Natural killer cell treated with Interleukin-12 subunit alpha and Interleukin-12 subunit beta and Interleukin-15 and Interleukin-18, amount 100 ng/mL, for 72 hours (primary cell): ENCODE measurements around the gene DCAKD. TPM values are rescaled to one million over a fixed set of nuclear protein-coding genes. Genes with fewer than 3 reads are reported as not detected.

Experiments
- ATAC-seq, 2 donors: fragments of 150-1000 bp; cut with Tn5 transposase in 1 of 2; sonication (Bioruptor Pico), chemical (Tn5 transposase) in 1 of 2; 2 replicates each; pipeline ENCODE4 v1.10.0; 2021
- DNase-seq: peaks from one replicate; pipeline ENCODE4 v3.0.0; 2022; ENCODE audit warnings: low spot score
- H3K27ac Mint-ChIP-seq, 2 donors: 1 replicate in 1 of 2; 2 replicates in 1 of 2; pipeline ENCODE4 v1.8.0; 2022; ENCODE audit warnings: mixed read lengths in 2 of 2, mild to moderate bottlenecking in 1 of 2, moderate library complexity in 1 of 2
- H3K27me3 Mint-ChIP-seq, 2 donors: 1 replicate in 1 of 2; 2 replicates in 1 of 2; pipeline ENCODE4 v1.8.0; 2022; ENCODE audit warnings: mixed read lengths in 2 of 2
- H3K36me3 Mint-ChIP-seq: one replicate; pipeline ENCODE4 v1.8.0; 2022; ENCODE audit warnings: mixed read lengths
- H3K4me1 Mint-ChIP-seq, 2 donors: 1 replicate in 1 of 2; 2 replicates in 1 of 2; pipeline ENCODE4 v1.8.0; 2022; ENCODE audit warnings: low read depth in 2 of 2, mixed read lengths in 2 of 2, mild to moderate bottlenecking in 1 of 2
- H3K4me3 Mint-ChIP-seq: one replicate; pipeline ENCODE4 v1.8.0; 2022; ENCODE audit warnings: mixed read lengths
- H3K9me3 Mint-ChIP-seq: 2 replicates; pipeline ENCODE4 v1.8.0; 2022; ENCODE audit warnings: mixed read lengths
- total RNA-seq, 2 donors: library from RNA; stranded (reverse); gene quantifications; one replicate each; pipeline ENCODE4 v1.2.3, GENCODE V29; 2022

The DCAKD gene
- total RNA-seq, 2 donors from 2014 or later, result 17.9 to 36.4 TPM

DNA sequence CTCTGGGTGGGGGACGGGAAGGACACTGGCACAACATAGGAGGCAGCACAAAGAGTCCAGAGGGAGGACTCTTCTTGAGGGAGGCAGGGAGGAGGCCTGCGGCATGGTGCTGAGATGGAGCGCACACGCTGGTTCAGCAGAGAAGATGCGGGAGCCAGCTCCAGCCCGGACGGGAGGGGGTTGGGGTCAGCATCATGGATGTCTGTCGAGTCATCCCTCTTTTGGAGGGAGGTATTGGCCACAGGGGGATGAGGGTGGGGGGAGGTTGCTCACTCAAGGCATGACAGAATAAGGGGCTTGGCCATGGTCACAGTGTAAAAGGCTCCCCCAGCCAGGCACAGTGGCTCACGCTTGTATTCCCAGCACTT is 19.3 kb downstream of the DCAKD start:
- Mint-ChIP-seq H3K9me3 (no peaks in the 10 kb centered on the region), H3K4me3 (no peak overlapping the region), H3K27ac (no peak overlapping the region), H3K4me1 (peaks cover 0 to 5% of the 10 kb centered on the region in 2 donors), H3K27me3 (no peaks in the 10 kb centered on the region), H3K36me3 (no peaks in the 10 kb centered on the region)
- DNase-seq (no peak), ATAC-seq (no peak)

DNA sequence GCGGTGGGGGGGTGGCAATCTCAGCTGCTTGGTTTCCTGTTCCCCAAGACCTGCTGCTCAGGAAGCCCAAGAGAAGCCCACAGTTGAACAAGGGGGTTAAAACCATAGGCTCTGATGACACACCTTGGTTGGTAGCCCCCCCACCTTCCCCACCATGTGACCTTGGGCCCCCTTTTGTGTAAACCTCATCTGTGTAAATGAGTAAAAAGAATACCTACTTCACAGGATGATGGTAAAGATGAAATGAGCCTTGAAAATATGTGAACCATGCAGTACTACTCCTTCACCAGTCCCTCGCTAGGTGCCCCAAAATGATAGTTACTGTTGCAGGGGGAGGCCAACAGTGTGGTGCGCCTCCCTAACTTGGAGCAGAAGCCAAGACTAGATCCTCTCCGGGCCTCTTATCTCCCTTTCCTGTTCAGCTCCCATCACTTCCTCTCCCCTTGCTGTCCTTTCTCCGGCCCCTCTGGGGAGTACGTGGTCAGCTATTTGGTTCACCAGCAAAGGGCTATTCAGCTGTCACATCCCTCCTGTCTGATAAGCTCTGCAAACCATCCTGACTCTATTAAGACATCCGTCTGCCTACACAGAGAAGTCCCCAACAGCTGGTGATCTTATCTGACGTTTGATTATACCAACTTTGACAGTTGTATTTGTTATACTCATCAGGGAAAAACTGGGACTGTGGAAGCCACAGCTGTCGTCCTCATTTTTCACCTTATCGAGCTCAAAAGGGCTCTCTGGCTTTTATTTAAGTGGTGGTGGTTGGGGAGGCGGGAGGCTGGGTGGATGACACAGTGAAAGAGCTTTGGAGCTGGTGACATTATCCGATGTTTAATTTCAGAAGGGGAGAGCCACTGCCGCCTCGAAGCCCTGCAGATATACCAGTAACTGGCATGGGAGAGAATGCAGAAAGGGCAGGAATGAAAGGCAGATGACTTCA is 19.9 kb downstream of the DCAKD start:
- H3K27ac Mint-ChIP-seq, result no peak overlapping the region
- no peak for ATAC-seq
- H3K27me3 Mint-ChIP-seq, result no peaks in the 10 kb centered on the region
- H3K4me3 Mint-ChIP-seq, result no peak overlapping the region
- H3K4me1 Mint-ChIP-seq, result peaks cover 0 to 5% of the 10 kb centered on the region in 2 donors
- peak; percentile 35 for DNase-seq
- H3K9me3 Mint-ChIP-seq, result no peaks in the 10 kb centered on the region
- no peaks in the 10 kb centered on the region for H3K36me3 Mint-ChIP-seq

DNA sequence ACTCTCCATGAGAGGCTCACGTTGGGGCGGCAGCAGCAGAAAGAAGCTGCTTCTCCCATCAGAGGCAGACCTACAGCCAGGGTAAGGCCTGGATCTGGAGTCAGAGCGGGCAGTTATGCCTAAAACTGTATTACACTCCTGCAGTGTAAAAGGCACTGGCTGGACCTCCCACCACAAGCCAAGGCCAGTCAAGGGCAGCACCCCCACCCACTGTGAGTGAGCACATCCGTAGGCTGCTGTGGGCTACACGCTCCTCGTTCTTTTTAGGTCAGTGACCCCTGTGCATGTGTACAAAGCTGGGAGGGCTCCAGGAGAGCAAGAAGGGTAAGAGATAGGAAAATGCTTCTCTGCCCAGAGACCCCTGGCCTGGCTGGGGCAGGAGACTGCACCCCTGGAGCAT is 20.7 kb downstream of the DCAKD start:
- no peaks in the 10 kb centered on the region for H3K9me3 Mint-ChIP-seq
- ATAC-seq (no peak), DNase-seq (no peak)
- no peak overlapping the region for H3K4me3 Mint-ChIP-seq
- no peaks in the 10 kb centered on the region for H3K36me3 Mint-ChIP-seq
- H3K27me3 Mint-ChIP-seq, result no peaks in the 10 kb centered on the region
- no peak overlapping the region for H3K27ac Mint-ChIP-seq
- peaks cover 0 to 5% of the 10 kb centered on the region in 2 donors for H3K4me1 Mint-ChIP-seq

DNA sequence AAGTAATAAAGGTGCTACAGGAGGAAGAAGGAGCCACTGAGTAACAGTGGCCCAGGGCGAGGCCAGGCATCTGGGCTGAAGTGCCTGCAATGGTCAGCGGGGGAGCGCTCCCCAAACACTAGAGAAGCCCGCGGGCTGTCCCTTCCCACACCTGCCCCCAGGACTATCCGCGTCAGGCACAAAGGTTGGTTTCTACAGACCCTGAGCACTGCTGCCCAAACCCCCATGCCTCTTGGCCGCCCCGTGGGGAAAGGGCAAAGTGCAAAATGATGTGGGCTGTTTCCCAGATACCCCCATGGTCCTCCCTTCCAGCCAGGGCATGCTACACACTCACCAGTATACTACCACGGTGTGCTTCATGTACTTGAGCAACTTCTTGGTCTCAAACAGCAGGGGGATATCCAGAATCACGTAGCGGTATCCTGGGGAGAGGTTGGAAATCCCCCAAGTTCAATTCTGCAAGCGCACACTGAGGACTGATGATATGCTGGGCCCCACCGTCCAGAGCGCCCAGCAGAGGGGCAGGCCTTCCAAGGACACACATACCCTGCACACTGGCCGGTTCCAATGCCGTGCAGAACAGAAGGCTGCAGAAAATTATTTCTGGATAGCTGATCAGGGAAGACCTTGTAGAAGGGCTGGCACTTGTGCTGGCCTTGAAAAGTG is 21.5 kb downstream of the DCAKD start:
- ATAC-seq, result peak; percentile 29 to 43
- peaks cover 0 to 5% of the 10 kb centered on the region in 2 donors for H3K4me1 Mint-ChIP-seq

DNA sequence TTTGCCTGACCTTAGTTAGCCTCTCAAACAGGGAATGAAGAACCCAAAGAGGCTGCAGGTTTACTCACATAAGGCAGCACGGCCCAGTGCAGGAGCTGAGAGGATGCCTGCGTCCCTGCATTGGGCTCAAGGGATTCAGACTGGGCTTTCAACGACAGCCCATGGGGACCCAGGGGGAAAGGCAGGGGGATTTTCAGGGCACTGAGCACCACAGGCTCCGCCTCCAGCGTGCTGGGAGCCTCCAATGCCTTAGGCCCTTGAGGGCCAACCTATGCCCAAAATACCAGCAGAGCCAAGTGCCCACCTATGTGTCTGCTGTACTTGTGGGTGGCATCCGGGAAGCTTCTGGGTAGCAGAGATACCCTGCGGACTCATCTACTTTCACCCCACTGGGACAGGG is 22.3 kb downstream of the DCAKD start:
- Mint-ChIP-seq H3K27ac (no peak overlapping the region), H3K4me1 (peaks cover 0 to 2% of the 10 kb centered on the region in 2 donors), H3K4me3 (no peak overlapping the region), H3K36me3 (no peaks in the 10 kb centered on the region), H3K27me3 (no peaks in the 10 kb centered on the region), H3K9me3 (no peaks in the 10 kb centered on the region)
- peak; percentile 8 for DNase-seq
- ATAC-seq, result no peak

More for the DNA sequence above, 21.5 kb downstream of the DCAKD start:
- peak; percentile 54 for DNase-seq
- Mint-ChIP-seq H3K27me3 (no peaks in the 10 kb centered on the region), H3K36me3 (no peaks in the 10 kb centered on the region), H3K4me3 (no peak overlapping the region), H3K9me3 (no peaks in the 10 kb centered on the region), H3K27ac (peak overlapping the region in 1 of 2 donors; percentile 27)

DNA sequence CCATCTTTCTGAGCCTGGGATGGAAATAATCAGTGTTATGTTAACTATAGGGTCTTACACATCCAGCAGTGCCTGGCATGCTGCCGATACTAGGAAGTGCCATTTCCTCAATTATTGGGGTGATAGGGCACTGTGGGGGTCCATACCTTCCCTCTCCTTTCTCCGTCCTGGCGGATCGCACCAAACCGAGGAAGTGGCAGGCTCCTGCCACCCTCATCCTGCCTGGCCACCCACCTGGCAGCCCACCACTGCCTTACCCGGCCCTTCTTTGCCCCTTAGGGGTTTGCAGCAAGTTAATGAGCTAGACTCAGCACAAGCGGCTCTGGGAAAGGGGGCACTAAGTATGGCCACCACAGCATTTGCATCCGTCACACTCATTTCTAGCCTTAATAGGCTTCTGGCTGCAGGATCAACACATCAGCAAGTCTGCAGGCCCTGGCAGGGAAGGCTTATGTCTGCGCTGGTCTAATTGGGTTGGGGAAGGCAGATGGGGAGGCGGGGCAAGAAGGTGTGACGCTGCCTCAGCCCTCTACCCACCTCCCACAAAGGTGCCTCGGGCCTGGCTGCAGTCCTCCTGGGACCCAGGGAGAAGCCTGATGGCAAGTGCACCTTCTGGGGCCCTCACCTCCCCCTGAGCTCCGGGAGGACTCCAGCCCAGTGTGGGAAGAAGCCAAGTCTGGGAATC is 28.6 kb downstream of the DCAKD start:
- Mint-ChIP-seq H3K9me3 (no peaks in the 10 kb centered on the region), H3K27me3 (peaks cover 16 to 18% of the 10 kb centered on the region in 2 donors), H3K4me3 (no peak overlapping the region)

DNA sequence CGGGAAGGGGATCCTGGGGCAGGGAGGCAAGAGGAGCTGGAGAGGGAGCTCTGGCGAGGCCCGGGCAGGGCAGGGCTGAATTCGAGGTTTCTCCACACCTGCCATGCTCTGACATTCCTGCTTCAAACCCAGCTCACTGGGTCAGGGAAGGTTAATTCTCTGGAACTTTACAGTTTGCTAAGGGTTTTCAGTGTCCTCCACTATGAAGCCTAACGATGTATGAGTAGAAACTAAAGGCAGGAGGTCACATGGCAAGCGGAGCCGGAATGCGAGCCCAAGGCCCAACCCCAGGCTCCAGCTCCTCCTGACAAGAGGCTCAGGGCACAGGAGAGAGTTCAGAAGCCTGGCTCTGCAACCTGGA is 29.2 kb downstream of the DCAKD start:
- no peak overlapping the region for H3K4me3 Mint-ChIP-seq
- H3K36me3 Mint-ChIP-seq, result no peaks in the 10 kb centered on the region
- DNase-seq (no peak), ATAC-seq (no peak)
- no peaks in the 10 kb centered on the region for H3K9me3 Mint-ChIP-seq
- H3K4me1 Mint-ChIP-seq, result peaks cover 16 to 19% of the 10 kb centered on the region in 2 donors
- no peak overlapping the region for H3K27ac Mint-ChIP-seq
- H3K27me3 Mint-ChIP-seq, result peaks cover 16 to 18% of the 10 kb centered on the region in 2 donors

More for the DNA sequence above, 28.6 kb downstream of the DCAKD start:
- ATAC-seq (no peak), DNase-seq (no peak)
- Mint-ChIP-seq H3K27ac (no peak overlapping the region), H3K4me1 (peaks cover 16 to 19% of the 10 kb centered on the region in 2 donors), H3K36me3 (no peaks in the 10 kb centered on the region)

DNA sequence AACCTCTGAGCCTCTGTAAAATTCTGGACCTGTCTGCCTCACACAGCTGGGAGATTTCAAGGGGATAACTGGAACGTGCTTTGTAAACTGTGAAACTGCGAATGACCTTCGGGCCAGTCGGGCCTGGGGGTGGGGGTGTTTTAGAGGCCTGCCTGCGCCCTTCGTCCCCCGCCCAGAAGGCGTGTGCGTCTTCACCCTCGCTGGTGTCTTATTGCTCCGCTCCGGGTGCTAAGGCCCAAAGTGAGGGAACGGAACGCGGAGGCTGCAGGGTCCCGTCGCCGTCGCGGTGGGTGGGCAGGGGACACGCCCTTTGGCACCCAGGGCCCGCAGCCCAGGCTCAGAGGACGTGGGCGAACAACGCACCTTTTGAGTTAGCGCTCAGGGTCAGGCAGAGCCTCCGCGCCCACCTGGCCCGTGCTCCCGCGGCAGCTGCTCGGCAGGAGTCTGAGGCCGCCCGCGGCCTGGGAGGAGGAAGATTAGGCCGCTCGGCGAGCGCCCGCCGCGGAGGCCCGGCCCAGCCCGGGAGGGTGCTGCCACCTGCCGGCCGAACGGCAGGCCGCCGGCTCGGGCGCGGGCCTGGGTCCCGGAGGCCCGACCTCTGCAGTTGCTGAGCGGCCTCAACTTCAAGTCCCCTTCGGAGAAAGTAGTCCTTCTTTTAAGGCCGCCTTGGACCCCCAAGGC is 29.7 kb downstream of the DCAKD start:
- peak overlapping the region; percentile 73 for H3K4me3 Mint-ChIP-seq
- ATAC-seq, result peak; percentile 78 to 85
- H3K36me3 Mint-ChIP-seq, result no peaks in the 10 kb centered on the region

DNA sequence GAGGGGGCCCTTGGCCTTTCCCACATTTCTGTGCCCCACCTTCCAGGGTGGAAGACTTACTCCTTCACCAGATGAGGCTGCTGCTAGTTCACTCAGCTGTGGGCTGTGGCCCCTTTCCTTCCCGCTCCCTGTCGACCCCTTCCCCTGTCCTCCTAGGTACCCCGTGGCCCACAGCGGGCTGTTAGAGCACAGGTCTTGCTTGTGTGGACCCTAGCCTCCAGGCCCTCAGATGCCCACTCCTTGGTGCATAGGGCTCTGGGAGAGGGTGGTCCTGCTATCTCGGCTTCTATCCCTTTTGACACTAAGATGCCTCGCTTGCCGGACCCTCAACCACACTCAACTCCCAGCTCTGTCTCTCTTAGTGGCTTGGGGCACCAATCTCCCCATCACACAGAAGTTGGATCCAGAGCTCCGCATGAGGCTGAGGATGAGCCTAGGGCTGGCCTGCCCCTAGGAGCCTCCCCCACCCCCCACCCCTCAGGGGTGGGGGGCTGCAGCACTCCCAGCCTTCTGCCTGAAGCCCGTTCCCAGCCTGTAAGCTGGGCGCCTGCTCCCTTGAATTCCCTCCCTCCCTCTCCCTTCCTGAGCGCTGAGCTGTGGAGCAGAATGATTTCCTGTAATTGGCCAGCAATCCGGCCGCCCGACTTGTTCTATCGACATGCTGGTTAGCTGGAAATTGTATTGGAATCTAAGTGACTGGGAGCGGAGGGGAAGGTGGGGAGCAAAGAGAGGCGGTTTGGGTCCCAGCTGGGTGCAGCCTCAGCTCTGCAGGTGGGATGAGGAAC is 30.9 kb downstream of the DCAKD start:
- no peak overlapping the region for H3K27ac Mint-ChIP-seq
- H3K4me3 Mint-ChIP-seq, result peak overlapping the region; percentile 73
- peaks cover 16 to 19% of the 10 kb centered on the region in 2 donors for H3K4me1 Mint-ChIP-seq
- DNase-seq (no peak), ATAC-seq (no peak)
- H3K27me3 Mint-ChIP-seq, result peaks cover 18 to 23% of the 10 kb centered on the region in 2 donors
- H3K9me3 Mint-ChIP-seq, result no peaks in the 10 kb centered on the region
- H3K36me3 Mint-ChIP-seq, result no peaks in the 10 kb centered on the region

More for the DNA sequence above, 29.7 kb downstream of the DCAKD start:
- DNase-seq, result peak; percentile 74
- Mint-ChIP-seq H3K9me3 (no peaks in the 10 kb centered on the region), H3K27me3 (peaks cover 18% of the 10 kb centered on the region in 2 donors), H3K4me1 (peaks cover 16 to 19% of the 10 kb centered on the region in 2 donors), H3K27ac (no peak overlapping the region)

DNA sequence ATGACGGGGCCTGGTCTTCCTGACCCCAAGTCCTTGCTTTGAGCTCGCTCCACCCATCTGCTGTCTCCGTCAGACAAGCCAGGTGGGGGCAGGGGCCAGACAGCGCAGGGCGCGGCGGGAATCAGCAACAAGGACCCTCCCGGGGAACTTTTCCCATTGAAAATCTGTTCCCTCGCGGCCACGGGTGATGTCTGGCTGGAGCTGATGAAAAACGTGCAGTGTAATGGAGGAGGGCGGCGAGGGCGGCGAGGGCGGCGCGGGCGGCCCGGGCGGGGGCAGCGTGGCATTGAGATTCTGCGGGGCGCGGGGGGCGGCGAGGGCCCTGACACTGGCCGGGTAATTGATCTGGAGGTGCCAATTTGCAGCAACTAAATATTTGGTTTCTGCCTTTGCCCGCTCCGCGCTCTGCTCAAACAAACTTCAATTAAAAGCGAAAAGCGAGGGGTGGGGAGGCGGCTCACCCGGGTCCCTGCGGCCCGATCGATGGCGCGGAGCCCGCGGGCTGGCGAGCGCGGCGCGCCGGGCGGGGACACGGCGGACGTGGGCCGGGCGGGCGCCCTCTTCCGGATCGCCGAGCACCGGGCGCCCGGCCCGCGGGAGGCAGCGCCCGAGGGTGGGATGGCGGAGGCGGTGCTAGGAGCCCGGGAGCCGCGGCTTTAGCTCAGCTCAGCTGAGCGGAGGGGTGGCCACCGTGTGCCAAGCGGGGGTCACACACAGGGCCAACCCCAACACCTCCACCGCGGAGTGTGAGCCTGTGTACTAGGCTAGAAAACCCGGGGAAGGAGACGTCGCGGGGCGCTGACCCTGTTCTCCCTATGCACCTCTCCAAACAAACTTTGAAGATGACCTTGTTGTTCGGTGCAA is 32.4 kb downstream of the DCAKD start:
- ATAC-seq, result peak; percentile 82 to 86
- DNase-seq, result peak; percentile 66
- Mint-ChIP-seq H3K27ac (peak overlapping the region; percentile 18 to 74), H3K4me1 (peaks cover 16 to 19% of the 10 kb centered on the region in 2 donors), H3K36me3 (no peaks in the 10 kb centered on the region), H3K9me3 (no peaks in the 10 kb centered on the region), H3K27me3 (peaks cover 18 to 23% of the 10 kb centered on the region in 2 donors), H3K4me3 (peak overlapping the region; percentile 83)

DNA sequence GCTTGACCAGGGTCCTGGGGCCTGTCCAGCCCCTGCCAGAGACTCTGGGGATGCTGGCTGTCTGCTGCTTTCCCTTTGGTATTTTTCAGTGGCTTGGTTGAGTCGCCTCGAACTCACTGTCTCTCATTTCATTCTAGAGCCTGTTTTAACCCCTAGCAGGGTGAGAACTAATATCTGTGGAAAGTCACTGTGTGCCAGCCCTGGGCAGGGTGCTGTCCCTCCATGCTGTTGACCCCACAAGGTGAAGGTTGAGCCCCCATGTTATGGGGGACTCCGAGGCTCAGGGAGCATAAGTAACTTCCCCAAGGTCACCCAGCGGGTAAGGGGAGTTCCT is 33.0 kb downstream of the DCAKD start:
- DNase-seq, result no peak
- Mint-ChIP-seq H3K4me1 (peaks cover 16 to 19% of the 10 kb centered on the region in 2 donors), H3K9me3 (no peaks in the 10 kb centered on the region), H3K27me3 (peaks cover 18 to 23% of the 10 kb centered on the region in 2 donors), H3K4me3 (peak overlapping the region; percentile 83), H3K36me3 (no peaks in the 10 kb centered on the region), H3K27ac (peak overlapping the region; percentile 18 to 74)
- no peak for ATAC-seq

DNA sequence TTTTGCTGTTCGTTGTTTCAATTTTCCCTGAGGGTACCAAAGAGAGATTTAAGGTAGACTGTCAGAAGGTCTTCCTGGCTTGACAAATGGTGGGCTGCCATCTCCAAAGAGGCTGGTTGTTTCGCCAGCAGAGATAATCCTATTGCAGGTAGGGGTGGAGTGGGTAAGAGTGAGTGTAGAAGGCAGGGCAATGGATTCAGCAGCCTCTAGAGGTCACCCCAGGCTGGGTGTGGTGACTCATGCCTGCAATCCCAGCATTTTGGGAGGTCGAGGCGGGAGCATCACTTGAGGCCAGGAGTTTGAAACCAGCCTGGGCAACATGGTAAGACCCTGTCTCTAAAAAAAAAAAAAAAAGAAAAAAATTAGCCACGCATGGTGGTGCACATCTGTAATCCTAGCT is 34.6 kb downstream of the DCAKD start:
- Mint-ChIP-seq H3K36me3 (no peaks in the 10 kb centered on the region), H3K4me3 (no peak overlapping the region), H3K27ac (no peak overlapping the region), H3K9me3 (no peaks in the 10 kb centered on the region), H3K4me1 (peaks cover 16 to 19% of the 10 kb centered on the region in 2 donors), H3K27me3 (peaks cover 18 to 23% of the 10 kb centered on the region in 2 donors)
- DNase-seq, result no peak
- no peak for ATAC-seq
